Ovary (tissue), 3 donors: ENCODE results near the gene CRPPA.

ENCODE experiments used
- EP300 ChIP-seq: sonication (generic); formaldehyde crosslinking; IDR thresholded peaks from one replicate; pipeline ENCODE4 v1.6.1; 2017; ENCODE audit warnings: antibody characterized with exemption
- POLR2A ChIP-seq: fragments of 450-650 bp; IDR thresholded peaks from one replicate; pipeline ENCODE4 v1.6.1; 2017; ENCODE audit warnings: antibody characterized with exemption, mild to moderate bottlenecking, moderate library complexity
- TF ChIP-seq, protein P1 (sequence below), 3 donors: fragments of 450-650 bp in 2 of 3; fragments of 200-600 bp in 1 of 3; IDR thresholded peaks; one replicate each; pipeline versions ENCODE4 v1.5.1 to v1.8.0; 2016 to 2022; ENCODE audit warnings: antibody characterized with exemption in 3 of 3, mild to moderate bottlenecking in 1 of 3
- donor health status: DM: no; HTN: no; CAD: no.

DNA sequence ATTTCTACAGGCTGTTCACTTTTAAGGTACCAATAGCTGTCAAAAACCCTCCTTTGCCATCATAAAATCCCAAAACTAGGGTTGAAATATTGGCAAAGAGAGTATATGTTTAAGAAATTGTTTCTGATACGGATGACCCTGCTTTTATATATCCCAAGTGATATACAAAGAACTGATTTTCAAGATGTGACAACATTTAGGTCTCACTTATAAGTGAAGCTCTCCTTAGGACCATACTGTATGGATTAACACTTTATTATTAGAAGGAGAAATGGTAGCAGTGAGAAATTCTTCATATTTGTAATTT lies 11.0 kb upstream of the CRPPA start:
- TF ChIP-seq, protein P1, sequence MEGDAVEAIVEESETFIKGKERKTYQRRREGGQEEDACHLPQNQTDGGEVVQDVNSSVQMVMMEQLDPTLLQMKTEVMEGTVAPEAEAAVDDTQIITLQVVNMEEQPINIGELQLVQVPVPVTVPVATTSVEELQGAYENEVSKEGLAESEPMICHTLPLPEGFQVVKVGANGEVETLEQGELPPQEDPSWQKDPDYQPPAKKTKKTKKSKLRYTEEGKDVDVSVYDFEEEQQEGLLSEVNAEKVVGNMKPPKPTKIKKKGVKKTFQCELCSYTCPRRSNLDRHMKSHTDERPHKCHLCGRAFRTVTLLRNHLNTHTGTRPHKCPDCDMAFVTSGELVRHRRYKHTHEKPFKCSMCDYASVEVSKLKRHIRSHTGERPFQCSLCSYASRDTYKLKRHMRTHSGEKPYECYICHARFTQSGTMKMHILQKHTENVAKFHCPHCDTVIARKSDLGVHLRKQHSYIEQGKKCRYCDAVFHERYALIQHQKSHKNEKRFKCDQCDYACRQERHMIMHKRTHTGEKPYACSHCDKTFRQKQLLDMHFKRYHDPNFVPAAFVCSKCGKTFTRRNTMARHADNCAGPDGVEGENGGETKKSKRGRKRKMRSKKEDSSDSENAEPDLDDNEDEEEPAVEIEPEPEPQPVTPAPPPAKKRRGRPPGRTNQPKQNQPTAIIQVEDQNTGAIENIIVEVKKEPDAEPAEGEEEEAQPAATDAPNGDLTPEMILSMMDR (IDR thresholded peaks at IDR 0.05), result no peak
- no peak for TF ChIP-seq POLR2A
- TF ChIP-seq EP300, result no peak
